Activated CD8-positive, alpha-beta memory T cell treated with anti-CD3 and anti-CD28 coated beads, Interleukin-2, amount 50 U/mL, for 48 hours (primary cell): ENCODE data around the gene ASTL.

Experiments used
- DNase-seq: peaks from one replicate; pipeline ENCODE4 v3.0.0-alpha.2; 2020

Gene ASTL

DNA sequence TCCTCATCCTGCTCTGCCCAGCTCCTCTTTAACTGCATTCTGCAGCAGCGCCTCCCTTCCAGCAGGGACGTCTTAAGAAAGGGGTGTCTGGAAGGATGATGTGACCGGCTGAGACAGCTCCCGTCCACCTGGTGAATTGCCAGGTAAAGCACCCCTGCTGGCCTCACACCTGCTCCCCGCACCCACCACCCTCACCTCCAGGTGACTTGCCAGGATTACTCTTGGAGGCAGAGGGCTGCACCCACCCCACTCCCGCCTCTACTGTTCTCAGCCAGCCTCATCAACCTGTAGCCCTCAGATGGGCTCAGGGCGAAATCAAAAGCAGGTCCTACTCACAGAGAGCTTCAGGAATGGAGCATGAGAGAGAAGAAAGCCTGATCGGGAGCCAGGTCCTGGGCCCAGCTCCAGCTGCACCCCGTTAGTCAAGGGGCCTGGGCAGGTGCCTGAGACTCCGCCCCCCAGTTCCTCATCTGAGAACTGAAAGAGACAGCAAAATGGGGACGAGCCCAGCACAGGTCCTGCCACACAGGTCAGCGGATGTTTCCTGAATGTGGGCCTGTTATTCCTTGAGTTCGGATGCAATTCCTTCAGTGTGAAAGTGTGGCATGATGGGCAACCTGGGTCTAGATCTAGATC lies 27.6 kb downstream of the ASTL start:
- no peak for DNase-seq

DNA sequence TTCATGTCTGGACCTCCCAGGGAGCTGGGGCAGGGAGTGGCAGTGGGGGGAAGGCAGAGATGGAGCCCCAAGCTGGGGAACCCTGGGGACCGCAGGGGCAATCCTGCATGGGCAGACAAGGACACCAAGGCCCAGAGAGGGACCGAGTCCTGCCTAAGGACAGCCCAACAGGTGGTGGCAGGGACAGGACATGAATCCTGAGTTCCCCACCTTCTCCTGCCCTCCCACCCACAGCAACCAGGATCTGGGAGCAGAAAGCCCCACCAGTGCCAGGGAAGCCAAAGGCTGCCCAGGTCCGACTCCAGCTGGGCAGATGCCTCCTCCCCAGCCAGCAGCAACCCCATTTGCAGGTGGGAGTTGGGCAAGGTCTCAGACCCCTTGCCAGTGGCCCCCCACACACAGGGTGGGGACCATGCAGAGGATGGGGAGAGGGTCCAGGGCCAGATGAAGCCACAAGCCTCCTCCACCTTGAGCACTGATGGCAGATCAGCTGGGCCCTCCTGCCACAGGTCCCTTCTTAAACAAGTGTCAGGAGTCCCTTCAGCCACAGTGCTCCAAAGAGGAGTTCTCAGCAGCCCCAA lies 28.3 kb downstream of the ASTL start:
- DNase-seq: no peak

DNA sequence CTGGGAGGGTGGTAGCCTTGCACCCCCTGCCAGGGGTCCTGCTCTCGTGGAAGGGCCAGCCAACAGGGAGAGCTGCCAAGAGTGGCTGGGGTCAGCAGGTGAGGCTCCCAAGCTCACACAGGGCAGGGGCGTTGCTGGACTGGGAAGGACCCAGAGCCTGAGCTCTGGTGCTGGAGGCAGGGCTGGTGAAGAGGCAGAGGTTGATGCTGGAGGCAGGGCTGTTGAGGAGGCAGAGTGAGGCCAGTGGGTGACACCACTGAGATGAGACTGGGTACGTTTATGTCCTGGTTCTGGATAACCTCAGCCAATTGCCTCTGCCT lies 29.0 kb downstream of the ASTL start:
- DNase-seq: no peak

DNA sequence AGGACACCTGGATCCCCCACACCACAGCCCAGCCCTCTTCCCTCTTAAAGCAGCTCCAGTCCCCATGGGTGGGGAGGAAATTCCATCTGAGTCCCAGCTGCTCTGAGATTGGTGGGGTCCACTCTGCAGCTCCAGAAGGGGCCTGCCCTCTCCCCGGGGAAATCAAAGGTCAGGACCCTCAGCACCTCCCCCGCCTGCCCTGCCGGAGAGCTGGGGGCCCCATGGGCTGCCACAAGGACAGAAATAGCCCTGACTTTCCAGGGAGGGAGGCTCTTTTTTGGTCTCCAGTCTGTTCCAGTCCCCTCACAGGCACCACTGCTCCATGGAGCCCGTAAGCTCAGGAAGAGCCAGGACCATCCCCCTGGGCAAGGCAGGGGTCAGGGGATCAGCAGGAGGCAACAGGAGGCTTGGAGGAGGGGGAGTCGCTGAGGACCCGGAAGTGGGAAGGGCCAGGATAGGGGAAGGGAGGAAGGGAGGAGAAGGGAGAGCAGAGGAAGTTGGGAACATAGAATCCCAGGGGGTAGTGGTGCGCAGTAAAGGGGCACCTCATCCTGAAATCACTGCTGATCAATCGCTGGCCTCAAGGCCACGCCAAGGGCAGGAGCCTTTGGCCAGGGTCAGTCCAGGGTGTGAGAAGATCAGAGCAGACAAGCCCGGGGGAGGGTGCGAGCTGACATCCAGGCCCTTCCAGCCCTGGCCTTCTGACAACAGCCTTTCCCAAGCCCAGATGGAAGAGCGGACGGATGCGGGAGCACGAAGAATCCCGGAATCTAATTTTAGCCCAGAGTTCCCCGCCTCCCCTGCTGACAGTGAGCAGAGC lies 29.6 kb downstream of the ASTL start:
- DNase-seq: no peak

DNA sequence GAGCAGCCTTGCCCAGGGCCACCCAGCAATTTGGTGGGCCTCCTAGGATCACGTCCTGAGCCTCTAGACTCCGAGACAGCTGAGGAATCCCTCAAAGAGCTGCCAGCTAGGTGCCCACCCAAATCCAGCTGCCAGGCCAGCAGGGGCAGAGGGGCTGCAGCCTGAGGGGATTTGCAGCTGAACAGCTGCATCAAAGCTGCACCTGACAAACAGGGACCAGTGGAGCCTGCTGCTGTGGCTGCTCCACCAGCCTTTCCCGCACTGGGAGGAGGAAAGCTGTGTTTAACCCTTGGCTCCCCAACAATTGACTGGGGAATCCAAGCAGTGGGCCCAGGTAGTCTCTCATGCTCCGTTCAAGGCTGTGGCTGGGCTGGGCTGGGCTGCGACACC lies 30.2 kb downstream of the ASTL start:
- DNase-seq: no peak

DNA sequence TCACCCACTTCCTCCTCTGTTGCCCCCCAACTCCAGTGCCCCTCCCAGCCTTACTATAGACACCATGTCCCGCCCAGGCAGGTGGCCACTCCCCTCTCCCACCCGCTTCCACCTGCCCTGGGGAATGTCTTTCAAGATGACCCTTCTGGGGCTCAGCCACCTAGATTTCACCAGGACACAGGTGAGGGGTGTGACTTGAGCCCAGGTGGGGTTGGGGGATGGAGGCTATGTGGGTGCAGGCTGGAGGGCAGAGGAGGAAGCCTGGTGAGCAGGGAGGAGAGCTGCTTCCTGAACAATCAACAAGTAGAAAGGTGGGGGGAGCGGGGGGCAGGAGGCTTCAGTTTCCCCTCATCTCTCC lies 30.6 kb downstream of the ASTL start:
- no peak for DNase-seq

DNA sequence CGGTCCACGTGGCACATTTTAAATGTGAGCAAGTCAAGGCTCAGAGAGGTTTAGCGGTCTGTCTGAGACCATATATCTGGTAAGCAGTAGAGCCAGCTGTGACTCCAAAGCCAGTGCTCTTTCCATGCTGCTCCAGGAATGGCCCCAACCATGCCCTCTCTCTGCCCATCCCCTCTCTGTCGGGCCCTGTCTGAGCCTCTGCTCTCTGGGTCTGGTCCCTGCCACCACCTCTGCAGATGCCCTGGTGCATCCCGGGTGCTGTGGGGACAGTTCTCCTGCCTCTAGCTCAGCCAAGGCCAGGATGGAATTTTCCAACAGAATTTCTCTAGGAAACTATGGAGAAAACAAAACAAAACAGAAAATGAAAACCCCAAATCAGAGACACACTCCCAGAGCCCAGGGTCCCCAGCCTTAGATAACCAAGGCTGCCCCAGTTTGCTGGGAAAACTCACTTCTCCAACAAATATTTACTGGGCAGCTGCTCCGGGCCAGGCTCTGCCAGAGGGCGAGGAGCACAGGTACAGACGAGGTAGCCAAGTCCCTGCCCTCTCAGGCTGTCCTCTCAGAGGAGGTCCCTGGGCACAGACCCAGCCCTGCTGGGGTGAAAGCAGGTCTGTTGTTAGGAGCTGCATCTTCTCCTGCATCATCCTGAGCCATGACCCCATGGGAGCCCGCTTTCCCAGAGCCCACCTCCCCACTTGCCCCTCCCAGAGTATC lies 31.2 kb downstream of the ASTL start:
- DNase-seq: no peak

DNA sequence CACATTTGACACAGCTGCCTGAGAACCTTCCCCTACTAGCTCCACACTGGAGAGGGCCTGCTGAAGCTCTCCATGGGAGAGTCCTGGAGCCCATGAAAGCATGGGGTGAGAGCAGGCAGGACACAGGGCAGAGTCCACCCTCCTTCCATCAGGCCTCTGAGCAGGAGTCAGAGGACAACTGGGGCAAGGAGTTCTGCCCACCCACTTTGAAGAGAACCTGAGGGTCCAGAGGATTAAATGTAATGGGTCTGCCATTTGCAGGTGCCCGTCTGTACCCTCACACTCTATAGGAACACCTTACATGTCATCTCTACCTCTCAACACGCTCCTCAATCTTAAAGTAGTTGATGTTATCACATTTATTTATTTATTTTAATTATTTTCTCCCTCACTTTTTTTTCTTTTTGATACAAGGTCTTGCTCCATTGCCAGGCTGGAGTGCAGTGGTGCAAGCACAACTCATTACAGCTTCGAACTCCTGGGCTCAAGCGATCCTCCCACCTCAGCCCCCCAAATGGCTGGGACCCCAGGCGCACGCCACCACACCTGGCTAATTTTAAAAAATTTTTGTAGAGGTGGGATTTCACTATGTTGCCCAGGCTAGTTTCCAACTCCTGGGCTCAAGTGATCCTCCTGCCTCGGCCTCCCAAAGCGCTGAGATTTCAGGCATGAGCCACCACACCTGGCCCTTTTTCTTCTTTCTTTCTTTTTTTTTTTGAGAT lies 32.1 kb downstream of the ASTL start:
- no peak for DNase-seq

DNA sequence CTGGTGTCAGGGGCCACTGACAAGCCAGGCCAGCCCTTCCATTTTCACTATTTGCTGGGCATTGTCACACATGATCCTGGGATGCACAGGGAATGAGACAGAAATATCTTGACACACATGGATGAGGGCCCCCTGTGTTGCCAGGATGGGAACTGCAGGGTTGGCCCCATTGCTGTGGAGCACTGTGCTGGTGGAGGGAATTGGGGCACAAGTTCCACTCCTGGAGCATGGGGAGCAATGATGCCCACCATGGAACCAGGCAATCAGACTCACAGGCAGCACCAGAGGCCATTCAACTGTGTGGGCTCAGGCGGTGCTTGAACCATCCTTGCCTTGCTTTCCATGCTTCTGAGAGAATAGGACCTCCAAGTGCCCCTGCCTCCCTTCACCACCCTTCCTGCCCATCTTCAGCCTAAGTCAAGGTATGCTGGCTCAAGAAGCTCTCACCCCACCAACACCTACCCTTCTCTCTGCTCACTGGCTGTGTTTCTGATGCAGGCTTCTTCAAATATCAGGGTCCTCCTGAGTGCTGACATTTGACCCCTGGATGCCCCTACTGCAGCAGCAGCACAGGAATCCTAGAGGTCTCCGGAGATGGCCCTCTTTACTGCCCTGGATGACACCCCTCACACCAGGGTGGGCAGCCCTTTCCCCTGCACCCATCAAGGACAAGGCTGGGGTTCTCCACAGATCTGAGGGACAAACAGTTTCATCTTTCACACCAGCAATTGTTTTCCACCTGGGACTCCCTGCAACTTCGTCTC lies 33.0 kb downstream of the ASTL start:
- no peak for DNase-seq

DNA sequence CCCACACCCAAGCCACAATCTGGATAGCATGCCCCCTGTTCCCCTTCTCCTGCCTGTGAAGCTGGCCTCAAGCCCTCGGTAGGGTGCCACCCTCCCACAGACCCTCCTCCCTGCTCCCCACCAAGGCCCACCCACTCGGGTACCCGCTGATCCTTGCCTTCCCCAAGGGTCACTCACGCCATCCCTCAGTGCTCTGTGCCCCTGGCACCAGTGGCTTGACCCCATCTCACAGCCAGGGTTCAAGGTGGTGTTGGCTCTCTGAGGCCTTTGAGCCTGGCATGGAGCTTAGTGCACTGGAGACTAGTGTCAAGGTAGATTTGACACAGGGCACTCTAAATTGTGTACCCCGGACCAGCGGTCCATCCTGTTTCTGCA lies 33.8 kb downstream of the ASTL start:
- DNase-seq: no peak

DNA sequence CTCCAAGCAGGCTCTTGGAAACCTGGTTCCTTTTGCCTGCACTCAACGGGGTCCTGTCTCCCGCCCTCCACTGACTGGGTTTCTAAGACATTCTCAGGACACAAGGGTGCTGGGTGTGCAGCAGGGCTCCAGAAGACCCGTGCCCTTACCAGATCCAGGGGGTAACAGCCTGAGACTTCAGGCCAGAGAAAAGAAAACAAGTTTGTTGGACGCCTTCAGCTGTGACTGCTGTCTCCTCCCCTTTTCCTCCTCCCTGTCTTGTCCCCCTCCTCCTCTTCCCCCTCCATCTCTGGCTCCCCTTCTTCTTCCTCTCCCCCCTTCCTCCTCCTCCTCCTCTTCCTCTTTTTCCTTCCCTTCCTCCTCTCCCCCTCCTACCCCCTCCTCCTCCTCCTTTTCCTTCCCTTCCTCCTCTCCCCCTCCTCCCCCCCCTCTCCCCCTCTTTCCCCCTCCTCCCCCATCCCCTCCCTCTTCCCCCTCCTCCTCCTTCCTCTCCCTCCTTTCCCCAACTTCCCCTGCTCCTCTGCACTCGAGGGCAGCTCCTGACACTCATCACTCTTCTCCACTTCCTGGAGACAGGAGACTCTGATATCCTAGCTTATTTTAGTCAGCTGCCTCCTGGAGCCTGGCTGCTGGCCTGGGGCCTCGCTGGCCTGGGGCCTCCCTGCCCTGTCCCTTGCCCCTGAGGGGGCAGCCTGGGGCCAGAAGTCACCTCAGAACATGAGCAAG lies 34.4 kb downstream of the ASTL start:
- no peak for DNase-seq

DNA sequence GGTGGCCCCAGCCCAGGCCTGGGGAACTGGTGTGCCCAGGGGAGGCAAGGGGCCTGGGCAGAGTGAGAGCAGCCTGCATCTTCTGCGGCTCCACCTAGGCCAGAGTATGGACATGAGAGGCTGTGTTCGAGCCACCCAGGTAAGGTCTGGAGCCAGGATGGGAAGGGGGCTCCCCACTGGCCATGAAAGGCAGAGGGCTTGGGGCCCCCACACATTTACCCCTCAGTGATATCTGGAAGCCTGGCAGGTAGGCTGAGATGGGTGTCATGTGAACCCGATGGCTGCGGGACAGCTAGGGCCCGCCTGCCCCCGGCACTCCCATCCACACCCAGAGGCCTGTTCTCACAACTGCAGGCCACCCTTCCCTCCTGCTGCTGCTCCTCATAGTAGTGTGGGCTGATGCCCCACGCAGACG lies 35.1 kb downstream of the ASTL start:
- DNase-seq: peak; percentile 43

DNA sequence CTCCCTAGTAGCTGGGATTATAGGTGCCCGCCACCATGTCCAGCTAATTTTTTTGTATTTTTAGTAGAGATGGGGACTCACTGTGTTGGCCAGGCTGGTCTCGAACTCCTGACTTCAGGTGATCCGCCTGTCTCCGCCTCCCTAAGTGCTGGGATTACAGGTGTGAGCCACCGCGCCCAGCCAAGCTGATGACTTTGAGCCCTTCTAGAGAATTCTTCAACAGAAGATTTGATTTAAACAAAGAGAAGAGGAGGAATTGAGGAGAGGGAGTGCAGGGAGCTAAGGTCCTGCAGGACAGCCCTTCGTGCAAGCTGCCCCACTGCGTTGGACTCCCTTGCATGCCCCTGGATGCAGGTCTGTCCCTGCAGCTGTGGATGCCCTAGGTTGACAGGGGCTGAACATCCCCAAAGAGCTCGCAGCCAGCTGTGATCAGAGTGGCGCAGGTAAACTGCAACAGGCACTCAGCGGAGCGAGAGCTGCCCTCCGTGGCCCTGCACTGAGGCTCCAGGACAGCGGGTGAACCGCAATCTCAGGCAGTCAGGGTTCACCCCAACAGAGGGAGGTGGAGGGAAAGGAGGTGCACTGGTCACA lies 35.6 kb downstream of the ASTL start:
- no peak for DNase-seq

DNA sequence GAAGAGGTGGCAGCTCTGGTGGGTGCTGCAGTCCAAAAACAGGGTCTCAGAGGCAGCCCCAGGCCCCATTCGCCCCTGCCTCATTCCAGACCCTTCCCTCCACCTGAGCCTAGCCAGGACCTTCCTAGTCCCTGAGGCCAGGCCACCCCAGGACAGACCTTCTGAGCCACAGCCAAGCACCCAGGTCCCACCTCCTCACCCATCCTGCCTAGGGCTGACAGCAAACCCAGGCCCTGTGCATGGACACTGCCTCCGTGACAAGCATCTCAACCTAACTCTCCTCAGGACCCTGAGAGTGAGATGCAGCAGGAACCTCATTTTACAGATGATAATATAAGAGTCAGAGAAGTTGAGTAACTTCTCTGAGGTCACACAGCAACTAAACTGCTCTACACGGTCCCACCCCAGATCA lies 37.4 kb downstream of the ASTL start:
- no peak for DNase-seq

DNA sequence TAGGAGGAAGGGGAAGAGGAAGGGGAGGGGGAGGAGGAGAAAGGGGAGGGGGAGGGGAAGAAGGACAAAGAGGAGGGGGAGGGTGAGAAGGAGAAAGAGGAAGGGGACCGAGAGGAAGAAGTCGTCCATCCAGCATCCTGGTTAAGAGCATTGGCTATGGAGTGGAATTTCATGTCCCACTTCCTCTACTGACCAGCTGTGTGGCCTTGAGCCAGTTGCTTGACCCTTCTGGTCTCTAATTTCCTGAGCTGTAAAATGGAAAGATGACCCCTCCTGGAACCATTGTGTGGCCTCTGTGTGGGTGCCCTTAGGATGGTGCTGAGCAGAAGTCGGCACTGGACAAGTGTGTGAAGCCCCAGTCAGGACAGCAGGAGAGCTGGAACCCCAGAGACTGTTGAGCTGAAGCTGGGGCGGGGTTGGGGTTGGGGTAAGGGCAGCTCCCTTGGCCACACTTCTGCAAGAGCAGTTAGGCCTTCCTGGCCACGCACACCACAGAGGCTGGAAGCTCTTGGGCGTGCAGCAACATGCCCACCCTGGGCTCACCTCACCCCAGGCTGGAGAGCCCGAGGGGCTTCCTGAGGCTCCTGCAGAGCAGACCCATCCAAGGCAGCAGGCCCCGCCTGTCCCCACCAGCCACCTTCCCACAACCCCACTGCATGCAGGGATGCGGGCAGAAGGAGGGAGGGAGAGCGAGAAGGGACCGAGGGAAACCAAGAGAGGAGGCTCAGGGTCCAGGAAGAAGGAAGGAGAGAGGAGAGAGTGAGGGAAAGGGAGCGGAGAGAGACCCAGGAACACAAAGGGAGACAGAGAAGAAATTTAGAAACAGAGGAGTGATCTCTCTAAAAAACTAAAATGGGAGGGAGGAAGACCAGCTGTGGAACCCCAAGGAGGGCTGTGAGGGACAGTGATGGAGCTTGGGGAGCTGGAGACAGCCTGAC lies 38.2 kb downstream of the ASTL start:
- DNase-seq: peak; percentile 43

DNA sequence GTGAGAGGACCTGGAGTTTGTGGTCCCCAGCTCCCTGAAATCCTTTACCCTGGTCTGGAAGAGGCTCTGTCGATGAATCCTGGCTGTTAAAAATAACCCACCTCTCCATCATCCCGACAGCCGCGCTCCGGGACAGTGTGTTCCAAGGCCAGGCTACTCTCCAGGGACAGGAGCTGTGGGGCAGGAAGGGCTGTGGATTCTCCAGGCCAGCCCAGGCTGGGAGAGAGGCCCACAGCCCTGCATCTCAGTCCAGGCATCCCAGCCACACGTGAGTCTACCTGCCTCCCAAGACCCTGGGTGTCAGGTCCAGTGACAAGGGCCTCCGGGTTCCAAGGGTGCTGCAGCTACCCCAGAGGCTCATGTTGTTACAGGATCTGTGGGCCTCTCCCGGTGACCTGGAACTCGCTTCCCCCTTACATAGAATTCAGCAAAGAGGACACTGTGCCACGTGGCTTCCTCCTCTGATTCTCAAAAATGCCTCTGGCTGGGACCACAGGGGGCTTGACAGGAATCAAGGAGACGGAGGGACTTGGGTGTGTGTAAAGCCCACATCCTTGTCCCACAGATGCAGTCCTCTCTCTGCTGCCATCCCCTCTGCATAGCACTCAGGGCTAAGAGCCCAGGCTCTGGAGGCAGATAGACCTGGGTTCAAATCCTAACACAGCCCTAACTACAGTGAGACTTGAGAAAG lies 39.3 kb downstream of the ASTL start:
- peak; percentile 41 for DNase-seq

DNA sequence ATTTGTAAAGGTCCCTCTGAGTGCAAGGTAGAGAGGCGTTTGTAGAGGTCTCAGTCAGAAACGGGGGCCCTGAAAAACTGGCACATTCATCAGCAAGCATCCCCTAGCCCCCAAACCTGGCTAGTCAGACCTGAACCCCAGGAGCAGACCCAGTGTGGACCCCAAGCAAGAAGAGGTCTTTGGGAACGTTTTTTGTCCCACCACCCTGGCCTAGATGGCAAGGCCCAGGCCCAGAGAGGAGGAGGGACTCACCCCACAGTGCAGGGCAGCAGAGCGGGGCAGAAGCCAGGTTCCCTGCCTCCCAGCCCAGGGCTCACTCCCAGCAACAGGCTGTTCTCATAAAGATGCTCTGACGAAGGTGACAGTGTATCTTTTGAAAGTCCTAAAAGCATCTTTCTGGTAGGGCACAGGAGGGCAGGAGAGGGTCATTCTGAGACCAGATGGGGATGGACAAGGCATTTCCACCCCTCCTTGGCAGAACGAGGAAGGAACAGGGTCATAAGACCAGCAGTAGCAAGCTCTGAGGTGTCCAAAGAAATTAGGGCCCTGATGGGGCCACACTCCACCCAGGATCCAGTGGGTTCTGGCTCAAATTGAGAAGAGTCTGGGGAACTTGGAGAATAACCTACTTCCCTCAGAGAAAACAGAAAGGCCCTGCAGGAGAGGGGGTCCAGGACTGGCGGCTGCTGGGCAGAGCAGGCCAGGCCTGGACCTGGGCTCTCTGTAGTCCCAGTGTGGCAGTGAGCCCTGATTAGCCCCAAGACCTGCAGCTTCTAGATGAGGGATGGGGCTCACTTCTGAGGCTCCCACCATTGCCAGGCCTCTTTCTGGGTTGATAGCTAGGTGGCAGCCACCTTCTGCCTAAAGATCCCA lies 40.1 kb downstream of the ASTL start:
- DNase-seq: no peak

DNA sequence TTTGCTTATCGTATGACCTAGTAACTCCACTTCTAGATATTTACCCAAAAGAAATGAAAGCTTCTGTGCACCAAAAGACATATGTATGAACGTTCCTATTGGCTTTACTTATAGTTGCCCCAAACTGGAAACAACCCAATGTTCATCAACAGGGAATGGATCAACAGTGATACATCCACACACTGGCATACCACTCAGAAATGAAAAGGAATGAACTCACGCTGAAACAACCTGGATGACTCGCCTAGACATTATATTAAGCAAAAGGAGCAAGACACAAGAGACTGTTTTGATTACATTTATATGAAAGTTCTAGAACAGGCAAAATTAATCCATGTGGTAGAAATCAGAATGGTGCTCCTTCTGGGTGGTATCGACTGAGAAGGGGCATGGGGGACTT lies 40.9 kb downstream of the ASTL start:
- DNase-seq: no peak
